Activated T-cell treated with anti-CD3 and anti-CD28 coated beads, Interleukin-2, amount 50 U/mL, for 72 hours (primary cell): Measurements from ENCODE around the gene C2orf81. TPM values are rescaled to one million over a fixed set of nuclear protein-coding genes. Genes with fewer than 3 reads are reported as not detected.

Experiments
- ATAC-seq, 2 donors: fragments of 150-1000 bp; cut with Tn5 transposase; replicated peaks in 1 of 2; 2 replicates each; pipeline ENCODE4 v1.10.0; 2021; ENCODE audit warnings: moderate library complexity in 2 of 2, mild to moderate bottlenecking in 1 of 2
- DNase-seq, 2 donors: peaks; one replicate each; pipeline ENCODE4 v3.0.0; 2021 to 2022; ENCODE audit warnings: mixed read lengths in 1 of 2
- H3K27ac Mint-ChIP-seq: one replicate; pipeline ENCODE4 v1.8.0; 2022; ENCODE audit warnings: mild to moderate bottlenecking, moderate library complexity, mixed read lengths
- H3K27me3 Mint-ChIP-seq: one replicate; pipeline ENCODE4 v1.8.0; 2022; ENCODE audit warnings: low read depth, mixed read lengths
- H3K36me3 Mint-ChIP-seq, 2 donors: one replicate each; pipeline ENCODE4 v1.8.0; 2022; ENCODE audit warnings: mixed read lengths in 2 of 2, mild to moderate bottlenecking in 1 of 2; ENCODE audit not compliant: insufficient read depth in 2 of 2
- H3K4me1 Mint-ChIP-seq: one replicate; pipeline ENCODE4 v1.8.0; 2022; ENCODE audit warnings: low read depth, mixed read lengths
- H3K4me3 Mint-ChIP-seq, 2 donors: one replicate each; pipeline ENCODE4 v1.8.0; 2022; ENCODE audit warnings: mild to moderate bottlenecking in 2 of 2, mixed read lengths in 2 of 2, moderate library complexity in 2 of 2
- H3K9me3 Mint-ChIP-seq, 2 donors: one replicate each; pipeline ENCODE4 v1.8.0; 2022; ENCODE audit warnings: mixed read lengths in 2 of 2
- total RNA-seq, 2 donors: library from RNA; stranded (reverse); gene quantifications; one replicate each; pipeline ENCODE4 v1.2.3, GENCODE V29; 2022

Gene C2orf81
- total RNA-seq, 2 donors from 2014 or later, result 3.7 to 4.9 TPM

DNA sequence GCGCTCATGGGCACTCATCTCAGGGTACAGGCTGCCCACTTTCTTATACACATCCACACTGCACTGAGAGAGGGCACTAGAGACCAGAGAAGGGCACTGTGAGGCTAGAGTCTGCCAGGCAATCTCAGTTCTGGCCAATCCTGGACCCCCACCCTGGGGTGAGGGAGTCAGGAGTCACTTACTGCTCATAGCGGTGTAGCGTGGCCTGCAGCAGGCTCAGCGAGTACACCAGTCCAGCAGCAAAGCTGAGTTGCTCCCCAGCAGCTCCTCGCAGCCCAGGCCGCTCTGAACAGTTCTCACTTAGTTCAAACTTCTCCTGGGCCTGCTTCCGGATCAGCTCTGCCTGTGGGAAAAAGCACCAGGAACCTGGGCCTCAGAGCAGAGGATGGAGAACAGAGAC is 53.6 kb downstream of the C2orf81 start:
- Mint-ChIP-seq H3K9me3 (no peaks in the 10 kb centered on the region), H3K27ac (no peak overlapping the region), H3K36me3 (peaks cover 0 to 15% of the 10 kb centered on the region in 2 donors), H3K27me3 (no peaks in the 10 kb centered on the region), H3K4me1 (no peaks in the 10 kb centered on the region), H3K4me3 (no peak overlapping the region)
- no peak for ATAC-seq
- DNase-seq, result no peak

- H3K27me3 Mint-ChIP-seq, result no peaks in the 10 kb centered on the region
- H3K4me3 Mint-ChIP-seq, result no peak overlapping the region
- DNase-seq (no peak), ATAC-seq (no peak)
- H3K4me1 Mint-ChIP-seq, result no peaks in the 10 kb centered on the region
- H3K27ac Mint-ChIP-seq, result no peak overlapping the region
- H3K9me3 Mint-ChIP-seq, result no peaks in the 10 kb centered on the region
- peaks cover 6 to 15% of the 10 kb centered on the region in 2 donors for H3K36me3 Mint-ChIP-seq
Measured at GRCh38 chr2:74366036-74366435, 55.4 kb downstream of the C2orf81 start.

- H3K36me3 Mint-ChIP-seq, result peaks cover 8 to 10% of the 10 kb centered on the region in 2 donors
- no peaks in the 10 kb centered on the region for H3K9me3 Mint-ChIP-seq
- no peak for ATAC-seq
- no peak overlapping the region for H3K27ac Mint-ChIP-seq
- no peak overlapping the region for H3K4me3 Mint-ChIP-seq
- no peaks in the 10 kb centered on the region for H3K27me3 Mint-ChIP-seq
- no peaks in the 10 kb centered on the region for H3K4me1 Mint-ChIP-seq
- no peak for DNase-seq
Measured at GRCh38 chr2:74364533-74365505, 56.6 kb downstream of the C2orf81 start.

Other genes starting within 250 kb of the C2orf81 start
- gene MOB1A, start 242.7 kb downstream of the C2orf81 start, total RNA-seq, result 100 to 1,000 TPM; 121 to 135 TPM
- 100 to 1,000 TPM; 518 to 624 TPM for gene MTHFD2, start 223.0 kb downstream of the C2orf81 start, total RNA-seq
- 1 to 10 TPM; 4.4 to 6.5 TPM for gene SLC4A5, start 78.2 kb downstream of the C2orf81 start, total RNA-seq
- 10 to 100 TPM; 68.9 to 71.4 TPM for gene DCTN1, start 41.3 kb downstream of the C2orf81 start, total RNA-seq
- 10 to 100 TPM; 67.6 to 67.9 TPM for gene WDR54, start 111 bp upstream of the C2orf81 start, total RNA-seq
- gene RTKN, start 20.3 kb upstream of the C2orf81 start, total RNA-seq, result 1 to 10 TPM; 3.1 to 4.8 TPM
- 10 to 100 TPM; 39.2 to 44.1 TPM for gene INO80B, start 33.5 kb upstream of the C2orf81 start, total RNA-seq
- gene WBP1, start 36.8 kb upstream of the C2orf81 start, total RNA-seq, result 10 to 100 TPM; 65.0 to 87.7 TPM
- 10 to 100 TPM; 64.7 to 65.1 TPM for gene MOGS, start 43.8 kb upstream of the C2orf81 start, total RNA-seq
- 10 to 100 TPM; 65.7 to 80.7 TPM for gene MRPL53, start 51.1 kb upstream of the C2orf81 start, total RNA-seq
- 1 to 10 TPM; 9.0 to 9.5 TPM for gene CCDC142, start 61.4 kb upstream of the C2orf81 start, total RNA-seq
- 10 to 100 TPM; 41.8 to 43.9 TPM for gene TTC31, start 61.5 kb upstream of the C2orf81 start, total RNA-seq
- gene LBX2, start 78.0 kb upstream of the C2orf81 start, total RNA-seq, result 1 to 10 TPM; 1.2 TPM
- gene PCGF1, start 86.1 kb upstream of the C2orf81 start, total RNA-seq, result 10 to 100 TPM; 46.9 to 63.1 TPM
- 1 to 10 TPM; 1.4 to 2.4 TPM for gene TLX2, start 92.8 kb upstream of the C2orf81 start, total RNA-seq
- gene DQX1, start 104.6 kb upstream of the C2orf81 start, total RNA-seq, result 1 to 10 TPM; 1.5 to 1.9 TPM
- gene AUP1, start 108.1 kb upstream of the C2orf81 start, total RNA-seq, result 100 to 1,000 TPM; 128 to 136 TPM
- 10 to 100 TPM; 74.3 to 84.9 TPM for gene HTRA2, start 108.3 kb upstream of the C2orf81 start, total RNA-seq
- gene LOXL3, start 132.3 kb upstream of the C2orf81 start, total RNA-seq, result 1 to 10 TPM; 3.1 to 3.6 TPM
- gene DOK1, start 133.1 kb upstream of the C2orf81 start, total RNA-seq, result 10 to 100 TPM; 20.6 to 25.6 TPM
- gene M1AP, start 226.7 kb upstream of the C2orf81 start, total RNA-seq, result not detected
- gene SEMA4F, start 232.6 kb upstream of the C2orf81 start, total RNA-seq, result 1 to 10 TPM; 6.4 to 9.7 TPM